ENCODE results near the gene TMEM80.
"Not testable (repeated sequence)": the region's sequence is repeated elsewhere in the genome, so short reads cannot be mapped to it uniquely, and the experiment has no call there.

The TMEM80 gene

DNA sequence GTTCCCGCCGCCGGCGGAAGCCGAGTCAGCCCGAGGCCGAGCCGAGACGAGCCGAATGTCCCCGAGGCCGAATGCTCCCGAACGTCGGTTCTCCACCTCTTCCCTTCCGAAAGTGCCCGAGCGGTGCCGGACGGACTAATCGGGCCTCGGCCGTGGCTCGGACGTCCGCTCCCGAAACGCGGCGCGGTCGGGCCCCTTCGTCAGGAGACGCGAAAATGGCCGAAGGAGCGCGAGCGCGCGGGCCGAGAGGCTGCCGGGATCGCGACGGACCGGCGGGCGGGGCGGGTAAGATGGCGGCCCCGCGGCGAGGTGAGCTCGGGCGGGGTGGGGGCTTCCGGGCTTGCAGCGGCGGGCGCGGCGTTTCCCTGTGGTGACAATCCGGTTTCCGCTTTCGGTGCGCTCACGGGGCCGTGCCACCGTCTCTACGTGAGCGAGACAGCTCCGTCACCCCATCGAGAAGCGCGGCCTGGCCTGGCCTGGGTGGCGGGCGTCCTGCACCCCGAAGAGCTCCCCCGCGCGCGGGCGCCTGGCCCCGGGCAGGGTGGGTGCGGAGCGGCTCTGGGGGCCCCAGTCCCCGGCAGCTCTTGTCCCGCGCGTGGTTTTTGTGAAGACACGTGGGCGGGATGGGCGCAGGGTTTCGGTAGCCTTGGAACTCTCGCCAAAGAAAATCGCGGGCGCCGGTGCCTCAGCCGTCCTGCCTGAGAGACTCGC, at the start of gene TMEM80:
Gene TMEM80, plus strand, starts transcription at position 279 of the 711 bp plus-strand sequence. Its CDS starts 12 bp downstream, at position 291.
- peak; percentile 98 to 99 for DNase-seq (ENCODE audit: extremely low read depth in 1 of 2, low read depth in 1 of 2)

- no peak for DNase-seq (ENCODE audit: extremely low read depth in 1 of 2, low read depth in 1 of 2)
These were observed 49.4 kb upstream of the TMEM80 start for GRCh38 chr11:646214-646613.

DNA sequence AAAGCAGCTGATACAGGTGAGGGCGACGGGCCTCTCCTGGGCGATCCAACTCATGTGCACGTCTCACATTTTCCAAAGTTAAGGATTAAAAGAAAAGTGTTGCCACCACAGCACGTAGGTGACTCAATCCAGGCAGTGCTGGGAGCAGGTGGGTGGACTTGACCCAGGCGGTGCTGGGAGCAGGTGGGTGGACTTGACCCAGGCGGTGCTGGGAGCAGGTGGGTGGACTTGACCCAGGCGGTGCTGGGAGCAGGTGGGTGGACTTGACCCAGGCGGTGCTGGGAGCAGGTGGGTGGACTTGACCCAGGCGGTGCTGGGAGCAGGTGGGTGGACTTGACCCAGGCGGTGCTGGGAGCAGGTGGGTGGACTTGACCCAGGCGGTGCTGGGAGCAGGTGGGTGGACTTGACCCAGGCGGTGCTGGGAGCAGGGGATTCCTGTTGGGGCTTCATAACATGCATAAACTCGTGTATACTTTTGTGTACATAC, 47.9 kb upstream of the TMEM80 start:
- DNase-seq (ENCODE audit: extremely low read depth in 1 of 2, low read depth in 1 of 2) = not testable (repeated sequence)

- no peak for DNase-seq (ENCODE audit: extremely low read depth in 1 of 2, low read depth in 1 of 2)
These were observed 45.1 kb upstream of the TMEM80 start for GRCh38 chr11:650482-650881.

GRCh38 chr11:653136-653535, 42.5 kb upstream of the TMEM80 start:
- DNase-seq (ENCODE audit: extremely low read depth in 1 of 2, low read depth in 1 of 2) = not testable (repeated sequence)

- DNase-seq (ENCODE audit: extremely low read depth in 1 of 2, low read depth in 1 of 2) = no peak
These were observed 41.8 kb upstream of the TMEM80 start for GRCh38 chr11:653837-654236.

- DNase-seq (ENCODE audit: extremely low read depth in 1 of 2, low read depth in 1 of 2) = not testable (repeated sequence)
These were observed 41.2 kb upstream of the TMEM80 start for GRCh38 chr11:654444-654843.

DNA sequence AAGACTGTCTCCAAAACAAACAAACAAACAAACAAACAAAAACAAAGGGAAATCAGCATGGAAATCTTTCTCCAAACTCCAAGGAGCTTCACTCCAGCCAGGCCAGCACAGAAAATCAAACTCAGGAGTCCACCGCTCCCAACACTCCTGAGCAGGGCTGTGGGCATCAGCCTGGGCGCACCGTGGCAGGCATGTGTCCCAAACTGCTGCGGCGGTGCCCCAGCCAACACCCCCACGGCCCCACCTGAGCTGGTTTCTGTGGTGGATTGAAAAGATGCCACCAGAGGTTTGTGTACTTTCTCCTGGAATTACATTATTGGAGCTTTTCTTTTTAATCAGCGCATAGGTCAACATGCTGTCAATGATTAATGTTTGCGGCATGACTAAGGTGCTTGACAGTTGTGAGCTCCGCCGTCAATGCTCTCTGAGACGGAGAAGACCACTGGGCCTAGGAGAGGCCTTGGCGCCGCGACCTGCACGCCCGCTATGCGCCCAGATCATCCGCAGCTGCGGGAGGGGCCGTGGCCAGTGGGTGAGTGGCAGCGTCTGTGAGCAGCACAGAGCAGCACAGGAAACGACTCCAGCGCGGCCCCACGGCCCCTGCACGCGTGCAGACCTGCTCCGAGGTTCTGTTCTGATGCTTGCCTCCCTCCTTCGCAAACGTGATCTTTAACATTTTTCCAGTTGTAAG, 40.4 kb upstream of the TMEM80 start:
- no peak for DNase-seq (ENCODE audit: extremely low read depth in 1 of 2, low read depth in 1 of 2)

- DNase-seq (ENCODE audit: extremely low read depth in 1 of 2, low read depth in 1 of 2) = no peak
These were observed 39.2 kb upstream of the TMEM80 start for GRCh38 chr11:656426-656825.

GRCh38 chr11:656866-657265, 38.8 kb upstream of the TMEM80 start:
- no peak for DNase-seq (ENCODE audit: extremely low read depth in 1 of 2, low read depth in 1 of 2)

- no peak for DNase-seq (ENCODE audit: extremely low read depth in 1 of 2, low read depth in 1 of 2)
These were observed 37.9 kb upstream of the TMEM80 start for GRCh38 chr11:657691-658126.

GRCh38 chr11:659532-660085, 36.0 kb upstream of the TMEM80 start:
- DNase-seq (ENCODE audit: extremely low read depth in 1 of 2, low read depth in 1 of 2) = no peak

GRCh38 chr11:660281-660680, 35.3 kb upstream of the TMEM80 start:
- no peak for DNase-seq (ENCODE audit: extremely low read depth in 1 of 2, low read depth in 1 of 2)

GRCh38 chr11:660681-661444, 34.8 kb upstream of the TMEM80 start:
- no peak for DNase-seq (ENCODE audit: extremely low read depth in 1 of 2, low read depth in 1 of 2)

- peak in 1 of 2 donors; percentile 18 for DNase-seq (ENCODE audit: extremely low read depth in 1 of 2, low read depth in 1 of 2)
These were observed 32.8 kb upstream of the TMEM80 start for GRCh38 chr11:662689-663274.

GRCh38 chr11:665062-665703, 30.4 kb upstream of the TMEM80 start:
- no peak for DNase-seq (ENCODE audit: extremely low read depth in 1 of 2, low read depth in 1 of 2)

DNA sequence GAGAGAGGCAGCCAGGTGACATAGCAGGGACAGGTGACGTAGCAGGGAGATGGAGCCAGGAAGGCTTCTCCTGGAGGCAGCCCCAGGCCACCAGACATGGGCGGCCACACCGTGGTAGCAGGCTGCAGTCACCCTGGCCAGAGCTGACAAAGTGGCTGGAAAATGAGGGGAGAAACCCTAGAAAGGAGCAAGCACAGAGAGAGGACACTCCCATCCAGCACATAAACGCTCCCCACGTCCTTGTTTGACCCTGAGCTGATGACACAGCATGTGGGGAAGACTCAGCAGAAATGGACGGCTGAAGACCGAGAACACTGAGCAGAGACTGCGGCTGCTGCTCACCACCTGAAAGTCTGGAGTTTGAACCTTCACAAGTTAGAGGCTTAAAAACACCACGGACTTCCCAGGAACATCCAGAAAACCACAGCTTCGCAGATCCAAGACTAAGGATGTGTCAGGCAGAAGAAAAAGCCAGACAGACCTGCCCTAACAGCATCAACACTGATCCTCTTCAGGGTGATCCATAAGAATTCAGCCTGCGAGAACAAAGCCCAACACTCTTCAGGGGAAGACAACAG, 29.8 kb upstream of the TMEM80 start:
- no peak for DNase-seq (ENCODE audit: extremely low read depth in 1 of 2, low read depth in 1 of 2)

- no peak for DNase-seq (ENCODE audit: extremely low read depth in 1 of 2, low read depth in 1 of 2)
These were observed 21.8 kb upstream of the TMEM80 start for GRCh38 chr11:673866-674265.

DNA sequence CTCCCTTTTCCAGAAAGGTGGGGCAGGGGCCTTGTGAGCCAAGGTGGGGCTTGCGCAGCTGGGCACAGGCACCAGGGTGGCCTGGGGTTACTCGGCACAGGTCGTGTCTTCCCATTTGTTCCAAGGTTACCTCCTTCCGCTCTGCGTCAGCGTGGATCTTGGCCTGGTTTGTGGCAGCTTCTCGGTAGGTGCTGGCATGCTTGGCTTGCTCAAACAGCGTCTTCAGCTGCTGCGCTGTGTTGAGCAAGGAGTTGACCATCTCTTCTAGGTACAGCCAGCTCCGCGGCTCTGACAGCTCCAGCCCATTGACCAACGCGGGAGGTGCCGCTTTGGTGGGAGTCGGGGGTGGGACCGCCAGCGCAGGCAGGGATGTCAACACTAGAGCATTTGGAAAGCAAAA, 21.2 kb upstream of the TMEM80 start:
- no peak for DNase-seq (ENCODE audit: extremely low read depth in 1 of 2, low read depth in 1 of 2)

DNA sequence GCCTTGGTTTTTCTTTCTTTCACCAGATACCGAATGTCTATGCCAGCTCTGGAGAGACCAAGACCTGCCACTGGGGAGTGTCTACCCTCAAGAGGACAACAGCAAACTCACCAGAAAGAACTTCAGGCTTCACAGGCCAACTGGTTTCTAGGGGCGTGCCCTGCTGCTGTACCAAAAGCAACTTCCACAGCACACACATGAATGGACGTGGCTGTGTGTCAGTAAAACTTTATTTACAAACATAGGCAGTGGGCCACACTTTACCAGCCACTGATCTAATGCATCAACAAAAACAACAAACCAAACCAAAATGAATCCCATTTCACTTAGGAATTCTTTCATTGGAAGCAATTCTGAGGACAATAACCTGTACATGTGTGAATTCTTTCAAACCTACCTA, 17.3 kb upstream of the TMEM80 start:
- no peak for DNase-seq (ENCODE audit: extremely low read depth in 1 of 2, low read depth in 1 of 2)
